ENCODE data around the gene CIC.

DNA sequence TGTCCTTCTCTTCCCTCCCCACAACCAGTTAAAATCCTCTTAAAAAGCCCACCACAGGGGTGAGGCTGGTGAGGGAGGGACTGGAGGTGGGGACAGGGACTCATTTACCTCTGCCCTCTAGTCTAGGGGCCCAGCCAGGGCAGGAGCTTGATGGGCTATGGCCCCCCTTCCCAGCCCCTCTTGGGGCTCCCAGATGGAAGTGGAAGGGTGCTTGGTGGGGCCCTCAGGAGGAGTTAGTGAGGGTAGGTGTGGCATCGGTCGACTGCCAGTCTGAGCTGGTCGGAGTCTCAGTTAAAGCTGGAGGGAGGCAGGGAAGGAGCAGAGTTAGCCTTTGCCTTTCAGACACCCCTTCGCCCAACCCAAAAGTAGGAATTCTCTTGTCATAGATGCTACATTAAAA is 38.5 kb upstream of the CIC start:
- TF ChIP-seq, protein P1, sequence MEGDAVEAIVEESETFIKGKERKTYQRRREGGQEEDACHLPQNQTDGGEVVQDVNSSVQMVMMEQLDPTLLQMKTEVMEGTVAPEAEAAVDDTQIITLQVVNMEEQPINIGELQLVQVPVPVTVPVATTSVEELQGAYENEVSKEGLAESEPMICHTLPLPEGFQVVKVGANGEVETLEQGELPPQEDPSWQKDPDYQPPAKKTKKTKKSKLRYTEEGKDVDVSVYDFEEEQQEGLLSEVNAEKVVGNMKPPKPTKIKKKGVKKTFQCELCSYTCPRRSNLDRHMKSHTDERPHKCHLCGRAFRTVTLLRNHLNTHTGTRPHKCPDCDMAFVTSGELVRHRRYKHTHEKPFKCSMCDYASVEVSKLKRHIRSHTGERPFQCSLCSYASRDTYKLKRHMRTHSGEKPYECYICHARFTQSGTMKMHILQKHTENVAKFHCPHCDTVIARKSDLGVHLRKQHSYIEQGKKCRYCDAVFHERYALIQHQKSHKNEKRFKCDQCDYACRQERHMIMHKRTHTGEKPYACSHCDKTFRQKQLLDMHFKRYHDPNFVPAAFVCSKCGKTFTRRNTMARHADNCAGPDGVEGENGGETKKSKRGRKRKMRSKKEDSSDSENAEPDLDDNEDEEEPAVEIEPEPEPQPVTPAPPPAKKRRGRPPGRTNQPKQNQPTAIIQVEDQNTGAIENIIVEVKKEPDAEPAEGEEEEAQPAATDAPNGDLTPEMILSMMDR (IDR thresholded peaks at IDR 0.05) = no peak
- TF ChIP-seq POLR2A (IDR thresholded peaks at IDR 0.05) = no peak
